Transverse colon (tissue), 4 donors: ENCODE data around the gene SLC22A3. TPM values are rescaled to one million over a fixed set of nuclear protein-coding genes. Genes with fewer than 3 reads are reported as not detected.

Experiments used
- DNase-seq: peaks from one replicate; pipeline ENCODE4 v3.0.0-alpha.2; 2019
- H3K27ac ChIP-seq, 4 donors: fragments of 200-600 bp; sonication (generic); 2 replicates each; pipeline ENCODE4 v1.5.1; 2016 to 2018; ENCODE audit warnings: inconsistent platforms in 4 of 4
- H3K27me3 ChIP-seq: fragments of 200-600 bp; sonication (generic); 2 replicates; pipeline ENCODE4 v1.5.1; 2017; ENCODE audit warnings: inconsistent platforms
- H3K36me3 ChIP-seq, 4 donors: fragments of 200-600 bp; sonication (generic); 2 replicates each; pipeline ENCODE4 v1.5.1; 2017 to 2019; ENCODE audit warnings: inconsistent platforms in 4 of 4
- H3K4me1 ChIP-seq, 4 donors: fragments of 200-600 bp; sonication (generic); 2 replicates each; pipeline ENCODE4 v1.5.1; 2017 to 2020; ENCODE audit warnings: inconsistent platforms in 4 of 4
- H3K4me3 ChIP-seq, 4 donors: fragments of 200-600 bp; sonication (generic); 1 replicate in 1 of 4; 2 replicates in 3 of 4; pipeline versions ENCODE4 v1.5.1 to v1.6.1; 2017 to 2019; ENCODE audit warnings: inconsistent platforms in 4 of 4
- H3K9me3 ChIP-seq, 2 donors: fragments of 200-600 bp; sonication (generic); 2 replicates each; pipeline ENCODE4 v1.5.1; 2017 to 2019; ENCODE audit warnings: inconsistent platforms in 2 of 2
- EP300 ChIP-seq: sonication (generic); formaldehyde crosslinking; IDR thresholded peaks from one replicate; pipeline ENCODE4 v1.6.1; 2017; ENCODE audit warnings: antibody characterized with exemption, low read depth
- POLR2A ChIP-seq: fragments of 450-650 bp; IDR thresholded peaks from one replicate; pipeline ENCODE4 v1.6.1; 2016; ENCODE audit warnings: antibody characterized with exemption, mild to moderate bottlenecking, moderate library complexity
- POLR2AphosphoS5 ChIP-seq, 3 donors: sonication (generic); formaldehyde crosslinking; IDR thresholded peaks; one replicate each; pipeline ENCODE4 v1.6.1; 2016; ENCODE audit warnings: antibody characterized with exemption in 3 of 3
- WGBS, 2 donors: methylation state at CpG; one replicate each; pipeline ENCODE4 v1.1.5; 2018; ENCODE audit warnings: low coverage in 1 of 2; 5-methylcytosine and 5-hydroxymethylcytosine counted together
- in situ Hi-C, 4 donors: fragments of 200-750 bp; cut with MboI; loops; one replicate each; pipeline versions ENCODE4 v1.15.0 to v1.15.1; 2017; ENCODE audit warnings: low sequenced_read_pairs in 3 of 4, low pct_ligation_motif_present in 1 of 4, low pct_unique_long_range_greater_than_20kb in 1 of 4
- intact Hi-C: fragments of 100-400 bp; cut with DNase I; formaldehyde crosslinking; loops from one replicate; pipeline ENCODE4 v1.15.1; 2023; ENCODE audit warnings: low total_unique reads
- total RNA-seq, 4 donors: library from RNA; depleted of rRNA; stranded (reverse); fragments of >200 nt; gene quantifications; one replicate each; pipeline ENCODE4 v1.1.0, GENCODE V29; 2016
- TF ChIP-seq, protein P1 (sequence below), 5 experiments: fragments of 200-600 bp in 3 of 5; fragments of 450-650 bp in 2 of 5; sonication (generic) in 3 of 5; IDR thresholded peaks; 1 replicate in 2 of 5; 2 replicates in 3 of 5; pipeline ENCODE4 v1.5.1; 2016 to 2017; ENCODE audit warnings: antibody characterized with exemption in 5 of 5, inconsistent platforms in 3 of 5, mild to moderate bottlenecking in 2 of 5, moderate library complexity in 1 of 5

SLC22A3 gene
- total RNA-seq, 4 donors from 2014 or later = 4.5 to 12.0 (median 6.9) TPM

DNA sequence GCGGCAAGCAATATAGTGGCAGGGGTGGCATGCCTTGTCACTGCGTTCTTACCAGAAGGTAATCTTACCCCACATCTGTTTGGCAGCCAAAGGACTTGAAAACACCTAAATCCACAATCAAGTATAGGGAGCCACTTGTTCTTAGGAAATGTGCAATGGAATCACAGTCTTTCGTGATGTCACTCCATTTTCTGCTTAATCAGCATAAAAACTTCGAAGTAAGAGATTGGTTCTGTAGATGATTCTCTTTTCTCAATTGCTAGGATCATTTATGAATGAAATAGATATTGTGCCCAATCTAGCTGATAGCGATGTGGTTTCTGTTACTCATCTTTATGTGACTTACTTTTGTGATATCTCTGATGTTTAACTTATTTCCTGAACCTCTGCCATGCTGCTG is 89.0 kb downstream of the SLC22A3 start:
- Histone ChIP-seq H3K4me1 (no peaks in the 10 kb centered on the region), H3K27ac (no peak overlapping the region), H3K27me3 (no peaks in the 10 kb centered on the region), H3K4me3 (no peak overlapping the region), H3K9me3 (no peaks in the 10 kb centered on the region), H3K36me3 (no peaks in the 10 kb centered on the region)
- no peak for DNase-seq
- intact Hi-C loops = no loop called here
- in situ Hi-C loops = no loop called here
- TF ChIP-seq, protein P1, sequence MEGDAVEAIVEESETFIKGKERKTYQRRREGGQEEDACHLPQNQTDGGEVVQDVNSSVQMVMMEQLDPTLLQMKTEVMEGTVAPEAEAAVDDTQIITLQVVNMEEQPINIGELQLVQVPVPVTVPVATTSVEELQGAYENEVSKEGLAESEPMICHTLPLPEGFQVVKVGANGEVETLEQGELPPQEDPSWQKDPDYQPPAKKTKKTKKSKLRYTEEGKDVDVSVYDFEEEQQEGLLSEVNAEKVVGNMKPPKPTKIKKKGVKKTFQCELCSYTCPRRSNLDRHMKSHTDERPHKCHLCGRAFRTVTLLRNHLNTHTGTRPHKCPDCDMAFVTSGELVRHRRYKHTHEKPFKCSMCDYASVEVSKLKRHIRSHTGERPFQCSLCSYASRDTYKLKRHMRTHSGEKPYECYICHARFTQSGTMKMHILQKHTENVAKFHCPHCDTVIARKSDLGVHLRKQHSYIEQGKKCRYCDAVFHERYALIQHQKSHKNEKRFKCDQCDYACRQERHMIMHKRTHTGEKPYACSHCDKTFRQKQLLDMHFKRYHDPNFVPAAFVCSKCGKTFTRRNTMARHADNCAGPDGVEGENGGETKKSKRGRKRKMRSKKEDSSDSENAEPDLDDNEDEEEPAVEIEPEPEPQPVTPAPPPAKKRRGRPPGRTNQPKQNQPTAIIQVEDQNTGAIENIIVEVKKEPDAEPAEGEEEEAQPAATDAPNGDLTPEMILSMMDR (IDR thresholded peaks at IDR 0.05) = no peak
- TF ChIP-seq POLR2A (no peak), POLR2AphosphoS5 (IDR thresholded peaks at IDR 0.05) (no peak), EP300 (no peak)
- WGBS, 2 donors = 87 to 90% methylated on average over 5 of the region's 5 CpGs

DNA sequence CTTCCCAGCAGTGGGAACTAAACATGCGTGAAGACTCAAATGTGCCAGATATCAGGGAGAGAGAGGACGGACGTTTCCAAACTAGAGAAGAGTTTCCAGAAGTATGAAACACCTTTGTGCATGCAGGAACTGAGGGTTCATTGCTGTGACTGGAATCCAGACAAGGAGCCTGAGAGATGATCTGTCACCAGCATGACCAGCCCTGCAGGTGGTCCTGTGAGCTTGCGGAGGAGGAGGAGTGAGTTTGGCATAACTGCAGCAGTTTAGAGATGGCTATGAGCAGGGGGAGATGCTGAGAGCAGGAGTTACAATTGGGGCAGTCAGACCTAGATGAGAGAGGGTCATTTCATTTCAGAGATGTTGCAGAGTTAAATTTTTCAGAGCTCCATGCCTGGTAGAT is 89.6 kb downstream of the SLC22A3 start:
- Histone ChIP-seq H3K36me3 (no peaks in the 10 kb centered on the region), H3K27ac (no peak overlapping the region), H3K4me3 (no peak overlapping the region), H3K27me3 (no peaks in the 10 kb centered on the region), H3K4me1 (no peaks in the 10 kb centered on the region), H3K9me3 (no peaks in the 10 kb centered on the region)
- TF ChIP-seq POLR2A = no peak
- no peak for TF ChIP-seq EP300
- TF ChIP-seq POLR2AphosphoS5 (IDR thresholded peaks at IDR 0.05) = no peak
- TF ChIP-seq, protein P1 (IDR thresholded peaks at IDR 0.05) = no peak
- in situ Hi-C loops = no loop called here
- no peak for DNase-seq
- intact Hi-C loops = no loop called here
- WGBS, 2 donors = 86 to 88% methylated on average over 3 to 4 of the region's 4 CpGs

DNA sequence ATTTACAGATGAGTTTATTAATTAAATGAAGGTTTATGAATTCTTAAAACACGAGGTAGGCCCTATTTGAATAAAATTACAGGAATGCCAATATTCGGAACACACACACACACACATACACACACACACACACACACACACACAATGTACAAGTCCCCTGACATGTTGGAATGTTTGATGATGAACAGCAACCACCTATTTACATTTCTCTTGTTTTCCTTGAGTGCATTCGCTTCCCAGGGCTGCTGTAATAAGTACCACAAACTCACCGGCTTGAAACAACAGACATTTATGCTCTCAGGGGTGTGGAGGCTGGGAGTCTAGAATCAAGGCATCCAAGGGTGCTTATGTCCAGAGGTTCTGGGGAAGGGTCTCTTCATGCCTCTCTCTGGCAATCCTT is 90.3 kb downstream of the SLC22A3 start:
- H3K36me3 ChIP-seq = no peaks in the 10 kb centered on the region
- 72 to 76% methylated on average over 2 to 4 of the region's 4 CpGs for WGBS, 2 donors
- H3K27ac ChIP-seq = no peak overlapping the region
- intact Hi-C loops = no loop called here
- H3K4me3 ChIP-seq = no peak overlapping the region
- no peak for TF ChIP-seq POLR2A
- TF ChIP-seq, protein P1 (IDR thresholded peaks at IDR 0.05) = no peak
- TF ChIP-seq EP300 = no peak
- TF ChIP-seq POLR2AphosphoS5 (IDR thresholded peaks at IDR 0.05) = no peak
- in situ Hi-C loops = no loop called here
- no peaks in the 10 kb centered on the region for H3K4me1 ChIP-seq
- no peaks in the 10 kb centered on the region for H3K9me3 ChIP-seq
- DNase-seq = no peak
- no peaks in the 10 kb centered on the region for H3K27me3 ChIP-seq

DNA sequence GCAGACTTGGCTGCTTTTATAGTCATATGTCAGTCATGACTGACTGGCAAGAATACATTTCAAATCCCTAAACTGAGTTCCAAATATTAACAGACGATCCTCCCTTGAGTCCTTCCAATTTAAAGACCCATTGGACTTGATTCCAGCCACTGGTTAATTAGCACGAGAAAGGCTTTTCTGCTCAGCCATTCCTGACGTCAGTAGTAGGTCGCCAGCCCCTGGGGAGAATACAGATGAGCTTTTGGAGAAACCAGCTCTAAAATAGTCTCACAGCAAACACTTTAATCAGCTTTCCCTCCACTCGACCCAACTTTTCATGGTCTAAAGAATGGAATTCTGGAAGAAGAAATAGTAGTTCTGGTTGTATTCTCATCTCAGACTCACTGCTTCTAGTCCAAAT is 91.6 kb downstream of the SLC22A3 start:
- in situ Hi-C loops = no loop called here
- H3K27me3 ChIP-seq = no peaks in the 10 kb centered on the region
- H3K4me1 ChIP-seq = no peaks in the 10 kb centered on the region
- no peaks in the 10 kb centered on the region for H3K36me3 ChIP-seq
- intact Hi-C loops = no loop called here
- no peaks in the 10 kb centered on the region for H3K9me3 ChIP-seq
- no peak overlapping the region for H3K4me3 ChIP-seq
- whole genome bisulfite sequencing, 2 donors = 58 to 69% methylated on average over 5 of the region's 5 CpGs
- TF ChIP-seq POLR2A = no peak
- no peak for TF ChIP-seq POLR2AphosphoS5 (IDR thresholded peaks at IDR 0.05)
- no peak for TF ChIP-seq EP300
- TF ChIP-seq, protein P1 (IDR thresholded peaks at IDR 0.05) = no peak
- DNase-seq = no peak
- H3K27ac ChIP-seq = no peak overlapping the region
